ENCODE data around the gene ZNF273. TPM values are rescaled to one million over a fixed set of nuclear protein-coding genes. Genes with fewer than 3 reads are reported as not detected.
"Not testable (repeated sequence)": the region's sequence is repeated elsewhere in the genome, so short reads cannot be mapped to it uniquely, and the experiment has no call there.

The ZNF273 gene
- total RNA-seq, 1 experiment from 2014 or later: 6.6 TPM

DNA sequence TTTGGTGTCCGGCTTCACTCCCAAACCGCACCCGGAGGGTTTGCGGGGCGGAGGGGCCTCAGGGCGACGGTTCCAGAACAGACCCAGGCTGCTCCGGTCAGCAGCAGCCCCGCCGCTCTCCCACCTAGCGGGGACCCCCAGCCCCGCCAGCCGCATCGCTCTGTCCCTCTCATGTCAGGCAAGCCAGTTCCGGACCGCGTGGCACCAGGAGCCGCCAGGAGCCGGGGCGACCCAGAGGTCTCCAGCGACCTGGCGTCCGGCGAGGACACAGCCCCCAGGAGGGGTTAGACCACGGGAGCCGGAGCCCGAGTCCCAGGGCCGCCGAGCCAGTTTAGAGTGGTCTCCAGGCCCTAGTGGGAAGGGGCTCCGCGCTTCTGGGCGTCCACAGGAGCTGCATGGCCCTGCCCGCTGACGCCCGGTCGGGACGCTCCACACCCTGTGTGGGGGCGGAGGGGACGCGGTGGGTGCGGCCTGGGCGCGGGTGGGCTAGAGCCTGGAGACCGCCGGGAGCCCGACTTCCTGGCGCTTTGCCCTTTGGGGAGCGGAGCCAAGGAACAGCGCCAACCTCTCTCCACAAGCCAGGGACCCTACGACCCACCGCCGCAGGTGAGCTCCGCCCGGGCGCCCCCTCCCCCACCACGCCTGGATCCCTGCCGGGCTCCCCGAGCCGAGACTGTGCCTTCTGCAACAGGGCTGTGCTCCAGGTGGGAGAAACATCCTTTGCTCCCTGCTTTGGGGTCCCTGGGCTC lies 44.4 kb downstream of the ZNF273 start (continued):
- no peak for TF ChIP-seq POLR2AphosphoS5 (IDR thresholded peaks at IDR 0.05; ENCODE audit: low read depth, low read length)
- no peak for TF ChIP-seq ELF1 (IDR thresholded peaks at IDR 0.05; ENCODE audit: borderline replicate concordance, low read depth)
- TF ChIP-seq YY1 (IDR thresholded peaks at IDR 0.05; ENCODE audit: extremely low read depth, insufficient replicate concordance, low read depth, low read length): no peak
- no peak for TF ChIP-seq RAD21 (IDR thresholded peaks at IDR 0.05; ENCODE audit: low read depth)
- TF ChIP-seq, protein P1, sequence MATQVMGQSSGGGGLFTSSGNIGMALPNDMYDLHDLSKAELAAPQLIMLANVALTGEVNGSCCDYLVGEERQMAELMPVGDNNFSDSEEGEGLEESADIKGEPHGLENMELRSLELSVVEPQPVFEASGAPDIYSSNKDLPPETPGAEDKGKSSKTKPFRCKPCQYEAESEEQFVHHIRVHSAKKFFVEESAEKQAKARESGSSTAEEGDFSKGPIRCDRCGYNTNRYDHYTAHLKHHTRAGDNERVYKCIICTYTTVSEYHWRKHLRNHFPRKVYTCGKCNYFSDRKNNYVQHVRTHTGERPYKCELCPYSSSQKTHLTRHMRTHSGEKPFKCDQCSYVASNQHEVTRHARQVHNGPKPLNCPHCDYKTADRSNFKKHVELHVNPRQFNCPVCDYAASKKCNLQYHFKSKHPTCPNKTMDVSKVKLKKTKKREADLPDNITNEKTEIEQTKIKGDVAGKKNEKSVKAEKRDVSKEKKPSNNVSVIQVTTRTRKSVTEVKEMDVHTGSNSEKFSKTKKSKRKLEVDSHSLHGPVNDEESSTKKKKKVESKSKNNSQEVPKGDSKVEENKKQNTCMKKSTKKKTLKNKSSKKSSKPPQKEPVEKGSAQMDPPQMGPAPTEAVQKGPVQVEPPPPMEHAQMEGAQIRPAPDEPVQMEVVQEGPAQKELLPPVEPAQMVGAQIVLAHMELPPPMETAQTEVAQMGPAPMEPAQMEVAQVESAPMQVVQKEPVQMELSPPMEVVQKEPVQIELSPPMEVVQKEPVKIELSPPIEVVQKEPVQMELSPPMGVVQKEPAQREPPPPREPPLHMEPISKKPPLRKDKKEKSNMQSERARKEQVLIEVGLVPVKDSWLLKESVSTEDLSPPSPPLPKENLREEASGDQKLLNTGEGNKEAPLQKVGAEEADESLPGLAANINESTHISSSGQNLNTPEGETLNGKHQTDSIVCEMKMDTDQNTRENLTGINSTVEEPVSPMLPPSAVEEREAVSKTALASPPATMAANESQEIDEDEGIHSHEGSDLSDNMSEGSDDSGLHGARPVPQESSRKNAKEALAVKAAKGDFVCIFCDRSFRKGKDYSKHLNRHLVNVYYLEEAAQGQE (IDR thresholded peaks at IDR 0.05; ENCODE audit: low read depth): no peak
- no peak for TF ChIP-seq SRF (IDR thresholded peaks at IDR 0.05; ENCODE audit: low read depth)
- no peak for TF ChIP-seq FOSL1 (IDR thresholded peaks at IDR 0.05; ENCODE audit: low read depth)
- TF ChIP-seq MAX (IDR thresholded peaks at IDR 0.05): no peak

DNA sequence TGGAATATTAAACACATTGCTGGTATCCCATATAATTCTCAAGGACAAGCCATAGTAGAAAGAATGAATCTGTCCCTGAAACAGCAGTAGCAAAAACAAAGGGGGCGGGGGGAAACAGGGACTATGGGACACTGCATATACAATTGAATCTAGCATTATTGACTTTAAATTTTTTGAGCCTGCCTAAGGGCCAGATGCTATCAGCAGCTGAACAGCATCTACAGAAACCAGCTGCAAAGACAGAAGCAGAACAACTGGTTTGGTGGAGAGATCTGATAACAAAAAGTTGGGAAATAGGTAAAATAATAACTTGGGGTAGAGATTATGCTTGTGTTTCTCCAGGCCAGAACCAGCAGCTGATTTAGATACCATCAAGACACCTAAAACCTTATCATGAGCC lies 45.7 kb downstream of the ZNF273 start:
- H3K4me2 ChIP-seq (ENCODE audit: low read length); H3K4me3 ChIP-seq (replicated peaks in 1 of 2; ENCODE audit: low read depth in 1 of 2, low read length in 2 of 2); POLR2A ChIA-PET; CTCF ChIA-PET; H3K27me3 ChIP-seq (ENCODE audit: insufficient read depth, low read length); H3K27ac ChIP-seq (ENCODE audit: low read depth, low read length); BruUV-seq (replicated peaks); H3K9me2 ChIP-seq (ENCODE audit: insufficient read depth); intact Hi-C loops (cut with micrococcal nuclease); DNase-seq (ENCODE audit: low read depth, low spot score); H3K36me3 ChIP-seq (ENCODE audit: control insufficient read depth in 1 of 2, insufficient read depth in 2 of 2, low read length in 2 of 2); H3K9me3 ChIP-seq (ENCODE audit: control insufficient read depth in 1 of 2, insufficient read depth in 1 of 2, low read depth in 1 of 2, low read length in 2 of 2); H4K20me1 ChIP-seq (ENCODE audit: insufficient read depth); ATAC-seq; H3K79me2 ChIP-seq (ENCODE audit: insufficient read depth, low read length); H3K9ac ChIP-seq (ENCODE audit: low read length); H3K4me1 ChIP-seq (ENCODE audit: control insufficient read depth in 1 of 2, insufficient read depth in 2 of 2, low read length in 2 of 2); H2AFZ ChIP-seq (ENCODE audit: low read depth, low read length, poor library complexity, severe bottlenecking): not testable (repeated sequence)
- RAD21 ChIA-PET (ENCODE audit: low non-redundant PET in 1 of 2, low total read pairs in 2 of 2, uncharacterized antibody in 2 of 2, unreplicated experiment in 2 of 2): interaction anchor here in 1 of 2 experiments (0.7 kb wide), 1 partner anchor 273 kb away, joined by 5 read pairs; no protein-coding TSS in a partner anchor

GRCh38 chr7:64950673-64951072 lies 47.6 kb downstream of the ZNF273 start:
- H4K20me1 ChIP-seq (ENCODE audit: insufficient read depth); H3K4me2 ChIP-seq (ENCODE audit: low read length); H3K36me3 ChIP-seq (ENCODE audit: control insufficient read depth in 1 of 2, insufficient read depth in 2 of 2, low read length in 2 of 2); H3K4me1 ChIP-seq (ENCODE audit: control insufficient read depth in 1 of 2, insufficient read depth in 2 of 2, low read length in 2 of 2); H3K9me3 ChIP-seq (ENCODE audit: control insufficient read depth in 1 of 2, insufficient read depth in 1 of 2, low read depth in 1 of 2, low read length in 2 of 2); H3K27ac ChIP-seq (ENCODE audit: low read depth, low read length); RAD21 ChIA-PET (ENCODE audit: low non-redundant PET in 1 of 2, low total read pairs in 2 of 2, uncharacterized antibody in 2 of 2, unreplicated experiment in 2 of 2); H3K27me3 ChIP-seq (ENCODE audit: insufficient read depth, low read length); H3K79me2 ChIP-seq (ENCODE audit: insufficient read depth, low read length); DNase-seq (ENCODE audit: low read depth, low spot score); H3K4me3 ChIP-seq (replicated peaks in 1 of 2; ENCODE audit: low read depth in 1 of 2, low read length in 2 of 2); H2AFZ ChIP-seq (ENCODE audit: low read depth, low read length, poor library complexity, severe bottlenecking); BruUV-seq (replicated peaks); ATAC-seq; H3K9ac ChIP-seq (ENCODE audit: low read length); POLR2A ChIA-PET; H3K9me2 ChIP-seq (ENCODE audit: insufficient read depth): not testable (repeated sequence)
- intact Hi-C loops (cut with micrococcal nuclease): loop anchor here (1.0 kb wide), 2 partner anchors 266 to 357 kb away; no protein-coding TSS in a partner anchor
- CTCF ChIA-PET: interaction anchor here (1.3 kb wide), 1 partner anchor 357 kb away, joined by 11 read pairs; no protein-coding TSS in a partner anchor
